ENCODE results near the gene MAG.

DNA sequence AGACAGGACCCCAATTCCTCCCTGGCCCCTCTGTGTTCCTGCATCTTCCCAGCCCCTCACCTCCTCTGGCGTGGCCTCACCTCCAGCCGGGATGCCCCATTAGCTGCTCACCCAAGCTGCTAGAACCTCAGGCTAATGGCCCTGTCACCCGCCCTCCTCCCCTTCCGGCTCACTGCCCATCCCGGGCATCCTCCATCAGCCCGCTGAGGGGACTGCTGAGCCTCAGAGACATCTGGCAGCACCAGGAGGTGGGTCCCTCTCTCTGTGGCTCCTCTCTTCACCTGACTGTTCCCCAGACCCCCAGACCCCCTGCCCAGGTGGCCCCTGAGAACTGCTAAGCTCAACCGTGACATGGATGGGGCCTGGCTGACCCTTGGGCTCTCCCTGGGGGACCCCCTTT is 58.6 kb downstream of the MAG start:
- TF ChIP-seq, protein P1, sequence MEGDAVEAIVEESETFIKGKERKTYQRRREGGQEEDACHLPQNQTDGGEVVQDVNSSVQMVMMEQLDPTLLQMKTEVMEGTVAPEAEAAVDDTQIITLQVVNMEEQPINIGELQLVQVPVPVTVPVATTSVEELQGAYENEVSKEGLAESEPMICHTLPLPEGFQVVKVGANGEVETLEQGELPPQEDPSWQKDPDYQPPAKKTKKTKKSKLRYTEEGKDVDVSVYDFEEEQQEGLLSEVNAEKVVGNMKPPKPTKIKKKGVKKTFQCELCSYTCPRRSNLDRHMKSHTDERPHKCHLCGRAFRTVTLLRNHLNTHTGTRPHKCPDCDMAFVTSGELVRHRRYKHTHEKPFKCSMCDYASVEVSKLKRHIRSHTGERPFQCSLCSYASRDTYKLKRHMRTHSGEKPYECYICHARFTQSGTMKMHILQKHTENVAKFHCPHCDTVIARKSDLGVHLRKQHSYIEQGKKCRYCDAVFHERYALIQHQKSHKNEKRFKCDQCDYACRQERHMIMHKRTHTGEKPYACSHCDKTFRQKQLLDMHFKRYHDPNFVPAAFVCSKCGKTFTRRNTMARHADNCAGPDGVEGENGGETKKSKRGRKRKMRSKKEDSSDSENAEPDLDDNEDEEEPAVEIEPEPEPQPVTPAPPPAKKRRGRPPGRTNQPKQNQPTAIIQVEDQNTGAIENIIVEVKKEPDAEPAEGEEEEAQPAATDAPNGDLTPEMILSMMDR (IDR thresholded peaks at IDR 0.05) = no peak
- TF ChIP-seq POLR2AphosphoS5 (IDR thresholded peaks at IDR 0.05) (no peak), POLR2A (IDR thresholded peaks at IDR 0.05; ENCODE audit: low read depth) (no peak), EP300 (IDR thresholded peaks at IDR 0.05) (no peak)

All from esophagus muscularis mucosa (tissue), 4 donors.